OCI-LY1 (cell line): Measurements from ENCODE around the gene TLE4.
"Not testable (repeated sequence)": the region's sequence is repeated elsewhere in the genome, so short reads cannot be mapped to it uniquely, and the experiment has no call there.

Experiments
- H2AFZ ChIP-seq: fragments of 200-600 bp; sonication (generic), shearing (Covaris generic); 2 replicates; pipeline ENCODE4 v1.6.0; 2014; ENCODE audit warnings: antibody characterized with exemption, mild to moderate bottlenecking, low read length
- H3F3A ChIP-seq: fragments of 200-600 bp; sonication (generic), shearing (Covaris generic); 2 replicates; pipeline ENCODE4 v1.6.0; 2014; ENCODE audit warnings: mild to moderate bottlenecking, antibody characterized with exemption, low read length, moderate library complexity; ENCODE audit not compliant: insufficient read depth
- H3K27ac ChIP-seq: fragments of 200-600 bp; sonication (generic); 2 replicates; pipeline ENCODE4 v1.5.1; 2014; ENCODE audit warnings: low read length, mixed run types, mild to moderate bottlenecking, low read depth; ENCODE audit not compliant: poor library complexity, severe bottlenecking
- H3K27me3 ChIP-seq: fragments of 200-600 bp; sonication (generic); 2 replicates; pipeline ENCODE4 v1.6.0; 2014; ENCODE audit warnings: antibody characterized with exemption, mild to moderate bottlenecking, low read length, moderate library complexity; ENCODE audit not compliant: insufficient read depth
- H3K36me3 ChIP-seq: fragments of 200-600 bp; sonication (generic); 2 replicates; pipeline ENCODE4 v1.6.1; 2014; ENCODE audit warnings: mild to moderate bottlenecking, antibody characterized with exemption, low read length, moderate library complexity, mixed read lengths; ENCODE audit not compliant: insufficient read depth
- H3K4me1 ChIP-seq: fragments of 200-600 bp; sonication (generic); 2 replicates; pipeline ENCODE4 v1.5.1; 2014; ENCODE audit warnings: mild to moderate bottlenecking, low read length, moderate library complexity; ENCODE audit not compliant: insufficient read depth, severe bottlenecking
- H3K4me2 ChIP-seq: fragments of 200-600 bp; sonication (generic), shearing (Covaris generic); 2 replicates; pipeline ENCODE4 v1.6.1; 2014; ENCODE audit warnings: low read length
- H3K4me3 ChIP-seq: fragments of 200-600 bp; sonication (generic); 2 replicates; pipeline ENCODE4 v1.5.1; 2014; ENCODE audit warnings: low read length, low read depth, mild to moderate bottlenecking, mixed read lengths; ENCODE audit not compliant: poor library complexity, severe bottlenecking
- H3K79me2 ChIP-seq: fragments of 200-600 bp; shearing (Covaris generic); 2 replicates; pipeline ENCODE4 v1.6.1; 2016; ENCODE audit warnings: mixed run types, low read length, mixed read lengths; ENCODE audit not compliant: insufficient read depth
- H3K9ac ChIP-seq: fragments of 200-600 bp; sonication (generic), shearing (Covaris generic); 2 replicates; pipeline ENCODE4 v1.6.1; 2014; ENCODE audit warnings: mild to moderate bottlenecking, low read length, mixed read lengths
- H3K9me2 ChIP-seq: fragments of 200-600 bp; sonication (generic), shearing (Covaris generic); 2 replicates; pipeline ENCODE4 v1.6.1; 2014; ENCODE audit warnings: low read depth, mild to moderate bottlenecking, low read length, mixed read lengths
- H3K9me3 ChIP-seq: fragments of 200-600 bp; shearing (Covaris generic); 2 replicates; pipeline ENCODE4 v1.6.1; 2014; ENCODE audit warnings: low read length, mixed read lengths
- H4K20me1 ChIP-seq: fragments of 200-600 bp; sonication (generic), shearing (Covaris generic); 2 replicates; pipeline ENCODE4 v1.6.0; 2016; ENCODE audit warnings: mild to moderate bottlenecking, low read length; ENCODE audit not compliant: insufficient read depth
- EZH2 ChIP-seq: fragments of 200-600 bp; sonication (generic), shearing (Covaris generic); IDR thresholded peaks from 2 replicates; pipeline ENCODE4 v1.8.0; 2017; ENCODE audit warnings: borderline replicate concordance, mixed run types, mild to moderate bottlenecking, antibody characterized with exemption, low read length, moderate library complexity, mixed read lengths
- TF ChIP-seq, protein P1 (sequence below): fragments of 200-600 bp; sonication (generic), shearing (Covaris generic); IDR thresholded peaks from 2 replicates; pipeline ENCODE4 v1.5.1; 2017; ENCODE audit warnings: mild to moderate bottlenecking, antibody characterized with exemption, low read length, moderate library complexity, mixed read lengths

Gene TLE4

DNA sequence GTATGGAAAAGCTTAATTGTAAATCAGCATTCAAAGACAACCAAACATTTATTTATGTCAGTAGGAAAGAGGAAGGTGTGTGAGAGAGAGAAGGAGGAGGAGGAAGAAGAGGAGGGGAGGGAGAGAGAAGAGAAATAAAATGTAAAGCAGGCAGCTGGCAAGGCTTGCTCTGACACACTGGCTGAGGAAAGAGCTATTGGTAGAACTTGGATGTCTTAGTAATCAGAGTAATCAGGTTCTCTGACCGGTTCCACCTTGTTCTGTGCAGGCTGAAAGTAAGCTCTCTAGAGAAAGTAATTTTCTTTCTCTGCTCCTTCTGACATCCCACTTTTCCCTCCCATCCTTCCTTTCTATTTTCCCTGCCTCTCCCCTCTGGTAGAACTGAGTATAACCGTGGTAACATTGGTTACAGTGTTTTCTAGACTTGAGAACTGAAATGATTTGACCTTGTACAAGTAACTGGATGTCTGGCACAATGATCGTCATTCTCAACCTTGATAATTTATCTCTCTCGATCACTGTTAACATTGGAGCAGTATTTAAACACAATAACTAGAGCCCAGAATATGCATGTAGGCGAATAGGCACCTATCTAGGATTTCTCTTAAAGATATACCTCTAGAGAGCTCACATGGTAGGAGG lies 33.3 kb downstream of the TLE4 start:
- H4K20me1 ChIP-seq = no peaks in the 10 kb centered on the region
- TF ChIP-seq, protein P1, sequence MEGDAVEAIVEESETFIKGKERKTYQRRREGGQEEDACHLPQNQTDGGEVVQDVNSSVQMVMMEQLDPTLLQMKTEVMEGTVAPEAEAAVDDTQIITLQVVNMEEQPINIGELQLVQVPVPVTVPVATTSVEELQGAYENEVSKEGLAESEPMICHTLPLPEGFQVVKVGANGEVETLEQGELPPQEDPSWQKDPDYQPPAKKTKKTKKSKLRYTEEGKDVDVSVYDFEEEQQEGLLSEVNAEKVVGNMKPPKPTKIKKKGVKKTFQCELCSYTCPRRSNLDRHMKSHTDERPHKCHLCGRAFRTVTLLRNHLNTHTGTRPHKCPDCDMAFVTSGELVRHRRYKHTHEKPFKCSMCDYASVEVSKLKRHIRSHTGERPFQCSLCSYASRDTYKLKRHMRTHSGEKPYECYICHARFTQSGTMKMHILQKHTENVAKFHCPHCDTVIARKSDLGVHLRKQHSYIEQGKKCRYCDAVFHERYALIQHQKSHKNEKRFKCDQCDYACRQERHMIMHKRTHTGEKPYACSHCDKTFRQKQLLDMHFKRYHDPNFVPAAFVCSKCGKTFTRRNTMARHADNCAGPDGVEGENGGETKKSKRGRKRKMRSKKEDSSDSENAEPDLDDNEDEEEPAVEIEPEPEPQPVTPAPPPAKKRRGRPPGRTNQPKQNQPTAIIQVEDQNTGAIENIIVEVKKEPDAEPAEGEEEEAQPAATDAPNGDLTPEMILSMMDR = no peak
- no peak for TF ChIP-seq EZH2
- H3K9me3 ChIP-seq = no peaks in the 10 kb centered on the region
- no peaks in the 10 kb centered on the region for H3F3A ChIP-seq
- no peak overlapping the region for H2AFZ ChIP-seq
- no peak overlapping the region for H3K27ac ChIP-seq
- no peaks in the 10 kb centered on the region for H3K27me3 ChIP-seq
- H3K9me2 ChIP-seq = no peaks in the 10 kb centered on the region
- peaks cover 4% of the 10 kb centered on the region; the same call in 1 of the 2 replicates for H3K36me3 ChIP-seq
- H3K4me3 ChIP-seq = no peak overlapping the region
- H3K79me2 ChIP-seq = no peaks in the 10 kb centered on the region; the same call in 1 of the 2 replicates
- no peak overlapping the region for H3K9ac ChIP-seq
- H3K4me1 ChIP-seq = peaks cover 13% of the 10 kb centered on the region
- H3K4me2 ChIP-seq = no peak overlapping the region

DNA sequence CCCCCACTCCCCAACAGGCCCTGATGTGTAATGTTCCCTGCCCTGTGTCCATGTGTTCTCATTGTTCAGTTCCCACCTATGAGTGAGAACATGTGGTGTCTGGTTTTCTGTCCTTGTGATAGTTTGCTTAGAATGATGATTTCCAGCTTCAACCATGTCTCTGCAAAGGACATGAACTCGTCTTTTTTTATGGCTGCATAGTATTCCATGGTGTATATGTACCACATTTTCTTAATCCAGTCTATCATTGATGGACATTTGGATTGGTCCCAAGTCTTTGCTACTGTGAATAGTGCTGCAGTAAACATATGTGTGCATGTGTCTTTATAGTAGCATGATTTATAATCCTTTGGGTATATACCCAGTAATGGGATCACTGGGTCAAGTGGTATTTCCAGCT lies 34.8 kb downstream of the TLE4 start:
- not testable (repeated sequence) for H3K27ac ChIP-seq, H3K9ac ChIP-seq, H3K27me3 ChIP-seq, H3K79me2 ChIP-seq, H2AFZ ChIP-seq, H3F3A ChIP-seq, H3K9me2 ChIP-seq, H3K36me3 ChIP-seq, H3K4me3 ChIP-seq, H3K4me2 ChIP-seq, H4K20me1 ChIP-seq, H3K9me3 ChIP-seq
- H3K4me1 ChIP-seq = peaks cover 16% of the 10 kb centered on the region

DNA sequence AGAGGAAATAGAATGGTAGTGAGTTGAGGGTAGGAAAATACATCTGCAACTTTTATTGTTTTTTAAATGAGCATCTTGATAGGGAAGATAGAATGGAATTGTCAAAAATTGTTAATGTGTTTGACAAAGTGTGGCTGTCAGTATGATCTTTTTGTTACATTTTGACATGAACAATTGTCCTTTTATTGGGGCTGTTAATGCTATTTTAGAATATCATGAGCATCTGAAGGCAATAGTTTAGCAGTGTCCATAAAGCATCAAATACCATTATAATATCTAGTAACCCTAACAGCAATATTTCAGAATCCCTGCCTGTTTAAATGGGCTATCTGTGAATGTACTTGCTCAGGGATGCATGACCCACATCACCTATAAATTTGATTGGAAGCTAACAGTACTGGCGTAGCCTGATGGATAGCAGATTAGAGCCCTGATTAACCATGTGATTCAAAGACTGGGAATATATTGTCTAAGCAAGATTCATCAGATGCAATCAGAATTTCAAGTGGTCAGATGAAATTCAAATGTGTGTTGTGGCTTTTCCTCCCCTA lies 37.8 kb downstream of the TLE4 start:
- H3K9me2 ChIP-seq = no peaks in the 10 kb centered on the region
- no peak overlapping the region for H3K9ac ChIP-seq
- H3K27me3 ChIP-seq = no peaks in the 10 kb centered on the region
- H3K79me2 ChIP-seq = no peaks in the 10 kb centered on the region; the same call in 1 of the 2 replicates
- no peak overlapping the region for H3K4me2 ChIP-seq
- TF ChIP-seq EZH2 = no peak
- TF ChIP-seq, protein P1 = no peak
- H4K20me1 ChIP-seq = no peaks in the 10 kb centered on the region
- H3K9me3 ChIP-seq = no peaks in the 10 kb centered on the region
- peaks cover 16% of the 10 kb centered on the region for H3K4me1 ChIP-seq
- H3K27ac ChIP-seq = no peak overlapping the region
- H3K36me3 ChIP-seq = no peaks in the 10 kb centered on the region
- no peak overlapping the region for H3K4me3 ChIP-seq
- H3F3A ChIP-seq = no peaks in the 10 kb centered on the region
- no peak overlapping the region for H2AFZ ChIP-seq
